ENCODE measurements around the gene LDLRAD3. TPM values are rescaled to one million over a fixed set of nuclear protein-coding genes. Genes with fewer than 3 reads are reported as not detected.

The LDLRAD3 gene
- polyA plus RNA-seq, 3 donors: 7.3 to 14.1 (median 10.4) TPM

DNA sequence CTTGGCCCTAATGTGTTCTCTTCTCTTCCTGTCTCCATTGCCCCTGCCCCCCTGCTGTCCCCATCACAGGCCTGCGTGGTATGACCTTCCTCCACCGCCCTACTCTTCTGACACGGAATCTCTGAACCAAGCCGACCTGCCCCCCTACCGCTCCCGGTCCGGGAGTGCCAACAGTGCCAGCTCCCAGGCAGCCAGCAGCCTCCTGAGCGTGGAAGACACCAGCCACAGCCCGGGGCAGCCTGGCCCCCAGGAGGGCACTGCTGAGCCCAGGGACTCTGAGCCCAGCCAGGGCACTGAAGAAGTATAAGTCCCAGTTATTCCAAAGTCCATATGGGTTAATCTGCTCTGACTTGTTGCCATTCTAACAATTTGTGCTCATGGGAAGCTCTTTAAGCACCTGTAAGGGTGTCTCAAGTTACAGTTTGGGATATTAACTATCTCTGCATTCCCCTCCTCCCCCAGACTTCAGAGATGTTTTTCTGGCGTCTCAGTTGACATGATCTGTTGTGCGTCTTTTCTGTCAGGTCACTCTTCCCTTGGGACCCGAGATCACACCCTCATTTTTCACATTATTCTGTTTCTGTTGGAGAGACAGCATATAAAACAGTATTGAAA is 285.3 kb downstream of the LDLRAD3 start:
- H3K9me3 Mint-ChIP-seq: peaks cover 0 to 2% (median 0%) of the 10 kb centered on the region in 7 donors
- no peak overlapping the region for H3K9ac ChIP-seq (ENCODE audit: insufficient read depth, low read length, poor library complexity, severe bottlenecking)
- H3K27me3 Mint-ChIP-seq (ENCODE audit: low read depth in 3 of 3): peaks cover 2 to 4% (median 3%) of the 10 kb centered on the region in 3 donors
- H2AFZ ChIP-seq (ENCODE audit: insufficient read depth, low read depth, low read length, poor library complexity, severe bottlenecking): no peak overlapping the region
- H3K27ac Mint-ChIP-seq: no peak overlapping the region
- no peak overlapping the region for H3K4me3 ChIP-seq (replicated peaks in 1 of 3; ENCODE audit: low read depth in 2 of 3, low read length in 3 of 3)
- peaks cover 23% of the 10 kb centered on the region in 2 donors for H3K36me3 Mint-ChIP-seq
- no peaks in the 10 kb centered on the region for H4K20me1 ChIP-seq (ENCODE audit: insufficient read depth, low read length)
- H3K79me2 ChIP-seq (ENCODE audit: insufficient read depth, low read length): no peaks in the 10 kb centered on the region
- no peaks in the 10 kb centered on the region for H3K9me3 ChIP-seq (replicated peaks in 1 of 2; ENCODE audit: control insufficient read depth in 1 of 2, insufficient read depth in 1 of 2, low read length in 2 of 2)
- DNase-seq: no peak
- H3K27ac ChIP-seq (ENCODE audit: low read depth in 1 of 2, low read length in 2 of 2): no peak overlapping the region
- no peaks in the 10 kb centered on the region for H3K4me1 ChIP-seq (ENCODE audit: control insufficient read depth in 1 of 2, insufficient read depth in 2 of 2, low read length in 2 of 2)
- H3K36me3 ChIP-seq (replicated peaks in 1 of 2; ENCODE audit: control insufficient read depth in 1 of 2, insufficient read depth in 2 of 2, low read length in 2 of 2): peaks cover 0 to 16% of the 10 kb centered on the region in 2 donors
- H3K4me1 Mint-ChIP-seq: no peaks in the 10 kb centered on the region
- intact Hi-C loops (cut with micrococcal nuclease): no loop called here
- 99% methylated on average over 9 of the region's 12 CpGs for WGBS (ENCODE audit: insufficient coverage)
- no peak overlapping the region for H3K4me3 Mint-ChIP-seq
- H3K4me2 ChIP-seq (replicated peaks; ENCODE audit: extremely low read depth, low read length, poor library complexity, severe bottlenecking): no peak overlapping the region
- H3K27me3 ChIP-seq (ENCODE audit: control insufficient read depth in 2 of 2, insufficient read depth in 2 of 2, low read length in 2 of 2): no peaks in the 10 kb centered on the region
- TF ChIP-seq, protein P1, sequence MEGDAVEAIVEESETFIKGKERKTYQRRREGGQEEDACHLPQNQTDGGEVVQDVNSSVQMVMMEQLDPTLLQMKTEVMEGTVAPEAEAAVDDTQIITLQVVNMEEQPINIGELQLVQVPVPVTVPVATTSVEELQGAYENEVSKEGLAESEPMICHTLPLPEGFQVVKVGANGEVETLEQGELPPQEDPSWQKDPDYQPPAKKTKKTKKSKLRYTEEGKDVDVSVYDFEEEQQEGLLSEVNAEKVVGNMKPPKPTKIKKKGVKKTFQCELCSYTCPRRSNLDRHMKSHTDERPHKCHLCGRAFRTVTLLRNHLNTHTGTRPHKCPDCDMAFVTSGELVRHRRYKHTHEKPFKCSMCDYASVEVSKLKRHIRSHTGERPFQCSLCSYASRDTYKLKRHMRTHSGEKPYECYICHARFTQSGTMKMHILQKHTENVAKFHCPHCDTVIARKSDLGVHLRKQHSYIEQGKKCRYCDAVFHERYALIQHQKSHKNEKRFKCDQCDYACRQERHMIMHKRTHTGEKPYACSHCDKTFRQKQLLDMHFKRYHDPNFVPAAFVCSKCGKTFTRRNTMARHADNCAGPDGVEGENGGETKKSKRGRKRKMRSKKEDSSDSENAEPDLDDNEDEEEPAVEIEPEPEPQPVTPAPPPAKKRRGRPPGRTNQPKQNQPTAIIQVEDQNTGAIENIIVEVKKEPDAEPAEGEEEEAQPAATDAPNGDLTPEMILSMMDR (IDR thresholded peaks at IDR 0.05): no peak

DNA sequence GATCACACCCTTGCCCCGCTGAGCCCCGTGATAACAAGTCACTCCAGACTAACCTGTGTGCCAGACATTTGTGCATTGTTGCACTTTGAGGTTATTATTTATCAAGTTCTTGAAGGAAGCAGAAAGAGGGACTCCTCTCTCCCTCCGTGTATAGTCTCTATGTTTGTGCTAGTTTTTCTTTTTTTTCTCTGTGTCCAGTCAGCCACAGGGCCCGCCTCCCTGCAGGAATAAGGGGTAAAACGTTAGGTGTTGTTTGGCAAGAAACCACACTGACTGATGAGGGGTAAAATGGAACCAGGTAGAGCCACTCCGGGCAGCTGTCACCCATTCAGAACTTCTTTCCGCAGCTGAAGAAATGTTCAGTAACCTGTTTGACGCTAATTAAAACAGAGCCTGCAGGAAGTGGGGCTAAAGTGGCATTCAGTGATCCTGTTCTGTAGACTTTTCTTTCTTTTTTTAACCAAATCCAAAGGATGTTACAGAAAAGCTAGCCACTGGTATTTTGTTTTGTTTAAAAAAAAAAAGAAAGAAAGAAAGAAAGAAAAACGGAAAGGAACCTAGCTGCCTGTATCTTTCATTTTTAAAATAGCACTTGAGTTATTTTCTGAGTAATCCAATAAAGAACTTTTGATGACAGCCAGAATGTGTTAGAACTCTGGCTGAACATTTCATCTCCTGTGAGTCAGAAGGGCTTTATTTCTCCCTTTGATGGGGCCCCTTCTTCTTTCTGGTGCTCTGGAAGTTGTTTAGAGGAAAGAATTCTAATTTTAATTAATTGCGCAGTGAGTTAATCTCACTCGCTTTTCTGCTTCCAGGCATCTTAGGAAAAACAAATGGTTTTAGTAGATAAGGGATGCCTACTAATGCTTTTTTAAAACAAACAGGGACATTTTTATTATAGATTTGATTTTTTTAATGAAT is 287.2 kb downstream of the LDLRAD3 start:
- no peaks in the 10 kb centered on the region for H3K4me1 Mint-ChIP-seq
- TF ChIP-seq, protein P1 (IDR thresholded peaks at IDR 0.05): no peak
- Histone ChIP-seq H2AFZ (ENCODE audit: insufficient read depth, low read depth, low read length, poor library complexity, severe bottlenecking) (no peak overlapping the region), H3K4me1 (ENCODE audit: control insufficient read depth in 1 of 2, insufficient read depth in 2 of 2, low read length in 2 of 2) (no peaks in the 10 kb centered on the region), H3K9me3 (replicated peaks in 1 of 2; ENCODE audit: control insufficient read depth in 1 of 2, insufficient read depth in 1 of 2, low read length in 2 of 2) (no peaks in the 10 kb centered on the region), H3K4me3 (replicated peaks in 1 of 3; ENCODE audit: low read depth in 2 of 3, low read length in 3 of 3) (no peak overlapping the region), H3K27ac (ENCODE audit: low read depth in 1 of 2, low read length in 2 of 2) (no peak overlapping the region), H3K9ac (ENCODE audit: insufficient read depth, low read length, poor library complexity, severe bottlenecking) (no peak overlapping the region), H3K36me3 (replicated peaks in 1 of 2; ENCODE audit: control insufficient read depth in 1 of 2, insufficient read depth in 2 of 2, low read length in 2 of 2) (peaks cover 0 to 16% of the 10 kb centered on the region in 2 donors), H3K27me3 (ENCODE audit: control insufficient read depth in 2 of 2, insufficient read depth in 2 of 2, low read length in 2 of 2) (no peaks in the 10 kb centered on the region), H4K20me1 (ENCODE audit: insufficient read depth, low read length) (no peaks in the 10 kb centered on the region), H3K4me2 (replicated peaks; ENCODE audit: extremely low read depth, low read length, poor library complexity, severe bottlenecking) (no peak overlapping the region), H3K79me2 (ENCODE audit: insufficient read depth, low read length) (no peaks in the 10 kb centered on the region)
- no CpG with 5 or more reads among the region's 11 CpGs for WGBS (ENCODE audit: insufficient coverage)
- H3K9me3 Mint-ChIP-seq: peaks cover 0 to 3% (median 0%) of the 10 kb centered on the region in 7 donors
- H3K4me3 Mint-ChIP-seq: no peak overlapping the region
- no peak for DNase-seq
- intact Hi-C loops (cut with micrococcal nuclease): no loop called here
- H3K27ac Mint-ChIP-seq: no peak overlapping the region
- peaks cover 23% of the 10 kb centered on the region in 2 donors for H3K36me3 Mint-ChIP-seq
- H3K27me3 Mint-ChIP-seq (ENCODE audit: low read depth in 3 of 3): peaks cover 2 to 6% (median 3%) of the 10 kb centered on the region in 3 donors
